GM12878 (cell line): ENCODE results near the gene HAO1. TPM values are rescaled to one million over a fixed set of nuclear protein-coding genes. Genes with fewer than 3 reads are reported as not detected.

Experiments used
- ATAC-seq: fragments of 200-7000 bp; cut with Tn5 transposase; 3 replicates; pipeline ENCODE4 v1.9.1; 2020; ENCODE audit warnings: mild to moderate bottlenecking, moderate library complexity
- BruUV-seq: library from RNA; stranded (reverse); fragments of 400-500 nt; replicated peaks from 2 replicates; lab custom pipeline; 2021; lab: Mats Ljungman, UMichigan
- CTCF ChIA-PET: fragments of 300-600 bp; sonication (Branson Sonifier 250); formaldehyde crosslinking; extraction: SDS; loops from one replicate; lab custom pipeline; 2021; ENCODE audit warnings: inconsistent platforms; lab: Yijun Ruan, JAX
- POLR2A ChIA-PET: fragments of 350-600 bp; formaldehyde crosslinking; extraction: SDS; loops from one replicate; lab custom pipeline; 2021; ENCODE audit warnings: inconsistent platforms; lab: Charles Lee
- RAD21 ChIA-PET: fragments of 300-600 bp; sonication (Branson Sonifier 250); formaldehyde crosslinking; loops from one replicate; lab custom pipeline; 2023; ENCODE audit warnings: antibody characterized with exemption; ENCODE audit not compliant: unreplicated experiment; lab: Charles Lee
- SMC1A ChIA-PET: fragments of 300-600 bp; sonication (Branson Sonifier 250); formaldehyde crosslinking; loops from one replicate; lab custom pipeline; 2023; ENCODE audit not compliant: unreplicated experiment, uncharacterized antibody; lab: Charles Lee
- DNase-seq: peaks from one replicate; pipeline ENCODE4 v3.0.0-alpha.2; 2011; ENCODE audit warnings: low read depth, low spot score
- FAIRE-seq: peaks from 3 replicates; lab custom pipeline; 2011; peaks lifted over from hg19 to GRCh38; lab: Jason Lieb, UNC
- H2AFZ ChIP-seq: 2 replicates; pipeline ENCODE4 v1.6.0; 2011; ENCODE audit warnings: low read depth, low read length, control low read depth; ENCODE audit not compliant: control insufficient read depth
- H3K27ac ChIP-seq: 2 replicates; pipeline ENCODE4 v1.5.1; 2011; ENCODE audit warnings: control low read depth; ENCODE audit not compliant: control insufficient read depth, insufficient read depth
- H3K27me3 ChIP-seq, 2 experiments: replicated peaks in 1 of 2; 2 replicates each; pipeline versions ENCODE4 v1.6.0 to v1.6.1; 2011; ENCODE audit warnings: low read length in 1 of 2; ENCODE audit not compliant: control insufficient read depth in 2 of 2, insufficient read depth in 2 of 2
- H3K36me3 ChIP-seq, 2 experiments: 2 replicates each; pipeline ENCODE4 v1.5.1; 2011; ENCODE audit warnings: low read length in 1 of 2; ENCODE audit not compliant: control insufficient read depth in 2 of 2, insufficient read depth in 2 of 2
- H3K4me1 ChIP-seq: 2 replicates; pipeline ENCODE4 v1.6.1; 2011; ENCODE audit warnings: mild to moderate bottlenecking, low read length, moderate library complexity, mixed read lengths; ENCODE audit not compliant: control insufficient read depth, insufficient read depth
- H3K4me2 ChIP-seq: 2 replicates; pipeline ENCODE4 v1.6.0; 2011; ENCODE audit warnings: control low read depth; ENCODE audit not compliant: control insufficient read depth, insufficient read depth
- H3K4me3 ChIP-seq: fragments of 200-600 bp; sonication (generic); 2 replicates; pipeline ENCODE4 v1.5.1; 2016
- H3K79me2 ChIP-seq: 2 replicates; pipeline ENCODE4 v1.6.0; 2011; ENCODE audit warnings: low read length; ENCODE audit not compliant: control insufficient read depth, insufficient read depth
- H3K9ac ChIP-seq: 2 replicates; pipeline ENCODE4 v1.8.0; 2011; ENCODE audit warnings: low read length, control low read depth, mixed read lengths; ENCODE audit not compliant: control insufficient read depth, insufficient read depth
- H3K9me3 ChIP-seq: replicated peaks from 3 replicates; pipeline ENCODE4 v1.5.1; 2011; ENCODE audit warnings: mild to moderate bottlenecking, low read length; ENCODE audit not compliant: control insufficient read depth, insufficient read depth
- H4K20me1 ChIP-seq: 2 replicates; pipeline ENCODE4 v1.6.0; 2011; ENCODE audit not compliant: control insufficient read depth, insufficient read depth
- CEBPB ChIP-seq, 2 experiments: fragments of 150-350 bp in 1 of 2; IDR thresholded peaks; 2 replicates each; pipeline ENCODE4 v1.6.1; 2012 to 2014; ENCODE audit warnings: low read depth in 2 of 2, low read length in 2 of 2, borderline replicate concordance in 1 of 2, inconsistent platforms in 1 of 2
- CREB1 ChIP-seq: IDR thresholded peaks from 2 replicates; pipeline ENCODE4 v1.6.1; 2012; ENCODE audit warnings: low read depth, mild to moderate bottlenecking, inconsistent platforms
- CTCF ChIP-seq, 3 experiments: IDR thresholded peaks in 2 of 3; conservative IDR thresholded peaks in 1 of 3; 2 replicates each; pipeline ENCODE4 v1.5.1; 2011; ENCODE audit warnings: low read depth in 3 of 3, low read length in 3 of 3, mild to moderate bottlenecking in 3 of 3, control low read depth in 2 of 3, moderate library complexity in 2 of 3, inconsistent platforms in 1 of 3, mixed read lengths in 1 of 3; ENCODE audit not compliant: control insufficient read depth in 2 of 3, insufficient read depth in 1 of 3; ENCODE audit errors: extremely low read depth in 1 of 3
- NR2C1 ChIP-seq: fragments of 450-650 bp; IDR thresholded peaks from 2 replicates; pipeline ENCODE4 v1.6.1; 2017; ENCODE audit warnings: antibody characterized with exemption, mild to moderate bottlenecking, moderate library complexity
- NR2F1 ChIP-seq: fragments of 450-650 bp; conservative IDR thresholded peaks from 2 replicates; pipeline ENCODE4 v1.6.1; 2017; ENCODE audit warnings: mild to moderate bottlenecking
- POLR2A ChIP-seq: IDR thresholded peaks from 2 replicates; pipeline ENCODE4 v1.6.1; 2011; ENCODE audit warnings: low read depth, mild to moderate bottlenecking, low read length
- USF1 ChIP-seq: IDR thresholded peaks from 2 replicates; pipeline ENCODE4 v1.6.1; 2011; ENCODE audit warnings: borderline replicate concordance, low read depth, mild to moderate bottlenecking, moderate library complexity, mixed read lengths, low read length; ENCODE audit not compliant: insufficient read depth; ENCODE audit errors: extremely low read length
- WGBS: methylation state at CpG from one replicate; pipeline ENCODE4 v1.1.6; 2016; ENCODE audit warnings: low lambda C conversion rate; ENCODE audit not compliant: insufficient replicate concordance, insufficient coverage; ENCODE audit errors: missing lambda C conversion rate; 5-methylcytosine and 5-hydroxymethylcytosine counted together
- in situ Hi-C: fragments of 300-500 bp; cut with MboI; formaldehyde crosslinking; loops from 9 replicates; pipeline ENCODE4 v1.14.3; 2018; ENCODE audit warnings: mixed read lengths
- intact Hi-C: fragments of 100-400 bp; cut with micrococcal nuclease; formaldehyde crosslinking; loops from one replicate; pipeline ENCODE4 v1.14.2; 2022; ENCODE audit not compliant: unreplicated experiment
- polyA plus RNA-seq, 11 experiments: library from polyadenylated mRNA; depleted of rRNA in 4 of 11; unstranded in 6 of 11; stranded (reverse) in 5 of 11; fragments of >200 nt; fragmentation: Nextera tagmentation in 4 of 11; fragmentation: Illumina TruSeq in 1 of 11; extraction: Ambion mirVana in 4 of 11; extraction: Trizol in 1 of 11; gene quantifications; 1 replicate in 1 of 11; 2 replicates in 10 of 11; pipeline versions ENCODE4 v1.2.1 to v1.2.3, GENCODE V29; 2011 to 2016; ENCODE audit warnings: inconsistent platforms in 2 of 11, missing spikeins in 2 of 11, low read depth in 1 of 11
- total RNA-seq, 4 experiments: library from RNA; depleted of rRNA in 3 of 4; stranded (reverse); fragments of >200 nt in 3 of 4; fragmentation: Illumina TruSeq in 1 of 4; extraction: Trizol in 1 of 4; gene quantifications; 2 replicates each; pipeline versions ENCODE4 v1.2.1 to v1.2.3, GENCODE V29; 2013 to 2021
- TF ChIP-seq, protein P1 (sequence below): IDR thresholded peaks from 2 replicates; pipeline ENCODE4 v1.6.1; 2012; ENCODE audit warnings: low read depth, low read length, improper control_type of control experiment

The HAO1 gene
- total and polyA plus RNA-seq, 10 of the 15 experiments (the other 5 are each of a cell fraction or from before 2014, with no cell fraction given), result 0.03 to 0.29 (median 0.05) TPM; not detected in 7

DNA sequence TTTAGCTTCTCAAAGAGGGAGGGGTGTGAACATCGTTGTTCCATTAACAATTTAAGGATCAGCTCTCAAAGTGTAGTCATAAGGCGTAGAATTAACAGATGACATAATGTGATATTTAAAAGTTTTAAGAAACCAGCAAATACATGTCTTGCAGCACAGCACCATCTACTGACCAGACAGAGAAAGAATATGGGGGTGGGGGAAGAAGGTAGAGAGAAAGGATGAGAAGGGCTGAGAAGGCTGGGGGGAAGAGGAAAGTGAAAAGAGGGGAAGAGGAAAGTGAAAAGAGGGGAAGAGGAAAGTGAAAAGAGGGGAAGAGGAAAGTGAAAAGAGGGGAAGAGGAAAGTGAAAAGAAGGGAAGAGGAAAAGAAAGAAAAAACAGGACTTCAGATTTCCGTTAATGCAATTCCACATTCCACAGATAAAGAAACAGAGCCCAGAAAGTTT, 80.9 kb downstream of the HAO1 start (continued):
- peak; percentile 50 to 66 (median 51); a peak in 5 of 6 replicates for TF ChIP-seq CTCF (IDR thresholded peaks at IDR 0.05 in 2 of 3, conservative IDR thresholded peaks at IDR 0.05 in 1 of 3; ENCODE audit: control insufficient read depth in 2 of 3, extremely low read depth in 1 of 3, insufficient read depth in 1 of 3, low read depth in 3 of 3, low read length in 3 of 3)

DNA sequence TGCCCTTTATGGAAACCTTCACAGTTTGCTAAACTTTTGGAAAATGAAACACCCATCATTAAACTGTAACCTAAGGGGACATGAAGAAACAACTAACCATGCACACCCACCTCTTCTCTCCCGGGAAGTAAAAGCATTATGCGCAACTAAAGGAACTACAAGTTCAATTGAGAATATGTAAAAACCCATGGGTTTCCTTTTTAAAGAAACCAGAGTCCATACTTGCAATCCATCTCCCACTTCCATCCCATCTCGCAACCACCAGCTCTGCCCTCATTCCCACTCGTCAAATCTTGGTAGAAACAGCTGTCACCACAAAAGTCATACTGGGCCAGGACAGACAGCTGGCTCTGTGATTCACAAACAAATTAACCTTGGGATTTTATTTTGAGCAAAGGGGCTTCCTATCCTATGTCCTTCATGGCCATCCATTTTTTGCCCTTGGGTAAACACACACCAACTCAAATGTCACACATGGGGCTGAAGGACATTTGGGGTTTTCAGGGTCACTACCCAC, 81.5 kb downstream of the HAO1 start:
- Histone ChIP-seq H3K27ac (no peak overlapping the region), H2AFZ (no peak overlapping the region), H3K36me3 (no peaks in the 10 kb centered on the region), H3K9ac (no peak overlapping the region), H3K4me3 (no peak overlapping the region), H3K9me3 (no peaks in the 10 kb centered on the region), H3K79me2 (no peaks in the 10 kb centered on the region), H3K4me2 (no peak overlapping the region), H3K27me3 (no peaks in the 10 kb centered on the region), H4K20me1 (no peaks in the 10 kb centered on the region), H3K4me1 (no peaks in the 10 kb centered on the region)
- BruUV-seq, result no TSS peak
- intact Hi-C loops, result loop anchor here (1.0 to 5.0 kb wide), 4 partner anchors 573 to 1276 kb away; partner anchors contain the start of gene BMP2
- in situ Hi-C loops, result loop anchor here (10.0 to 25.0 kb wide), 2 partner anchors 1034 to 1096 kb away; partner anchors contain the start of gene BMP2
- DNase-seq, result no peak
- 40% methylated on average over 4 of the region's 4 CpGs for WGBS
- FAIRE-seq, result no peak
- ChIA-PET SMC1A (interaction anchor here (0.7 to 1.4 kb wide), 3 partner anchors 10 to 1093 kb away, joined by 3 to 4 read pairs (median 4); no protein-coding TSS in a partner anchor), RAD21 (interaction anchor here (1.4 kb wide), 1 partner anchor 1276 kb away, joined by 4 read pairs; no protein-coding TSS in a partner anchor), CTCF (interaction anchor here (0.6 to 2.0 kb wide), 5 partner anchors 10 to 1101 kb away, joined by 3 to 8 read pairs (median 3); no protein-coding TSS in a partner anchor)
- ATAC-seq, result no peak
- TF ChIP-seq USF1 (no peak), NR2F1 (no peak), CEBPB (IDR thresholded peaks at IDR 0.05; ENCODE audit: borderline replicate concordance in 1 of 2, low read depth in 2 of 2, low read length in 2 of 2) (no peak), NR2C1 (no peak), CREB1 (no peak), POLR2A (no peak)
- TF ChIP-seq, protein P1, sequence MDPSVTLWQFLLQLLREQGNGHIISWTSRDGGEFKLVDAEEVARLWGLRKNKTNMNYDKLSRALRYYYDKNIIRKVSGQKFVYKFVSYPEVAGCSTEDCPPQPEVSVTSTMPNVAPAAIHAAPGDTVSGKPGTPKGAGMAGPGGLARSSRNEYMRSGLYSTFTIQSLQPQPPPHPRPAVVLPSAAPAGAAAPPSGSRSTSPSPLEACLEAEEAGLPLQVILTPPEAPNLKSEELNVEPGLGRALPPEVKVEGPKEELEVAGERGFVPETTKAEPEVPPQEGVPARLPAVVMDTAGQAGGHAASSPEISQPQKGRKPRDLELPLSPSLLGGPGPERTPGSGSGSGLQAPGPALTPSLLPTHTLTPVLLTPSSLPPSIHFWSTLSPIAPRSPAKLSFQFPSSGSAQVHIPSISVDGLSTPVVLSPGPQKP, result no peak
- TF ChIP-seq, all 136 proteins: peak for 0
- POLR2A ChIA-PET, result no interaction called here
